ENCODE data around the gene C4orf50. TPM values are rescaled to one million over a fixed set of nuclear protein-coding genes. Genes with fewer than 3 reads are reported as not detected.

Gene C4orf50
- total RNA-seq, 1 donor from 2014 or later = 0.49 TPM

GRCh38 chr4:5888222-5889001, 129.8 kb downstream of the C4orf50 start:
- peaks cover 16% of the 10 kb centered on the region for H3K27me3 ChIP-seq
- peak overlapping the region; percentile 48 for H3K4me3 ChIP-seq
- peaks cover 33% of the 10 kb centered on the region for H3K4me1 ChIP-seq
- H3K9me3 ChIP-seq = no peaks in the 10 kb centered on the region
- no peak for DNase-seq (ENCODE audit: extremely low spot score in 2 of 2)
- intact Hi-C loops (cut with DNase I) = no loop called here
- no peak overlapping the region for H3K27ac ChIP-seq
- no peaks in the 10 kb centered on the region for H3K36me3 ChIP-seq
- TF ChIP-seq POLR2AphosphoS5 (IDR thresholded peaks at IDR 0.05; ENCODE audit: insufficient read depth in 1 of 2, low read depth in 1 of 2) (no peak), CTCF (IDR thresholded peaks at IDR 0.05) (no peak), POLR2A (IDR thresholded peaks at IDR 0.05) (no peak)

- no peaks in the 10 kb centered on the region for H3K36me3 ChIP-seq
- H3K27me3 ChIP-seq = peaks cover 16% of the 10 kb centered on the region
- intact Hi-C loops (cut with DNase I) = no loop called here
- H3K9me3 ChIP-seq = no peaks in the 10 kb centered on the region
- peak overlapping the region; percentile 48 for H3K4me3 ChIP-seq
- H3K27ac ChIP-seq = no peak overlapping the region
- no peak for DNase-seq (ENCODE audit: extremely low spot score in 2 of 2)
- TF ChIP-seq POLR2AphosphoS5 (IDR thresholded peaks at IDR 0.05; ENCODE audit: insufficient read depth in 1 of 2, low read depth in 1 of 2) = no peak
- peaks cover 33% of the 10 kb centered on the region for H3K4me1 ChIP-seq
These were observed 130.6 kb downstream of the C4orf50 start for GRCh38 chr4:5887361-5888221.

GRCh38 chr4:5887011-5887360, 131.2 kb downstream of the C4orf50 start:
- H3K9me3 ChIP-seq = no peaks in the 10 kb centered on the region
- TF ChIP-seq POLR2A (IDR thresholded peaks at IDR 0.05) (no peak), POLR2AphosphoS5 (IDR thresholded peaks at IDR 0.05; ENCODE audit: insufficient read depth in 1 of 2, low read depth in 1 of 2) (no peak), CTCF (IDR thresholded peaks at IDR 0.05) (no peak)
- H3K4me3 ChIP-seq = peak overlapping the region; percentile 48
- intact Hi-C loops (cut with DNase I) = no loop called here
- H3K4me1 ChIP-seq = peaks cover 33% of the 10 kb centered on the region
- no peaks in the 10 kb centered on the region for H3K36me3 ChIP-seq
- no peak for DNase-seq (ENCODE audit: extremely low spot score in 2 of 2)
- no peak overlapping the region for H3K27ac ChIP-seq
- peaks cover 13% of the 10 kb centered on the region for H3K27me3 ChIP-seq

GRCh38 chr4:5885733-5886132, 132.5 kb downstream of the C4orf50 start:
- intact Hi-C loops (cut with DNase I) = no loop called here
- H3K9me3 ChIP-seq = no peaks in the 10 kb centered on the region
- DNase-seq (ENCODE audit: extremely low spot score in 2 of 2) = no peak
- TF ChIP-seq CTCF (IDR thresholded peaks at IDR 0.05) (no peak), POLR2AphosphoS5 (IDR thresholded peaks at IDR 0.05; ENCODE audit: insufficient read depth in 1 of 2, low read depth in 1 of 2) (no peak), POLR2A (IDR thresholded peaks at IDR 0.05) (no peak)
- H3K36me3 ChIP-seq = no peaks in the 10 kb centered on the region
- H3K4me1 ChIP-seq = peaks cover 32% of the 10 kb centered on the region
- H3K27me3 ChIP-seq = peaks cover 8% of the 10 kb centered on the region
- H3K4me3 ChIP-seq = no peak overlapping the region
- H3K27ac ChIP-seq = no peak overlapping the region

GRCh38 chr4:5884796-5885195, 133.4 kb downstream of the C4orf50 start:
- Histone ChIP-seq H3K4me1 (peaks cover 23% of the 10 kb centered on the region), H3K9me3 (no peaks in the 10 kb centered on the region), H3K27me3 (no peaks in the 10 kb centered on the region), H3K27ac (no peak overlapping the region), H3K4me3 (no peak overlapping the region), H3K36me3 (no peaks in the 10 kb centered on the region)
- DNase-seq (ENCODE audit: extremely low spot score in 2 of 2) = no peak
- intact Hi-C loops (cut with DNase I) = no loop called here
- TF ChIP-seq POLR2A (IDR thresholded peaks at IDR 0.05) = no peak

GRCh38 chr4:5883916-5884315, 134.3 kb downstream of the C4orf50 start:
- peaks cover 23% of the 10 kb centered on the region for H3K4me1 ChIP-seq
- TF ChIP-seq CTCF (IDR thresholded peaks at IDR 0.05) (no peak), POLR2AphosphoS5 (IDR thresholded peaks at IDR 0.05; ENCODE audit: insufficient read depth in 1 of 2, low read depth in 1 of 2) (no peak), POLR2A (IDR thresholded peaks at IDR 0.05) (no peak)
- no peak overlapping the region for H3K4me3 ChIP-seq
- H3K27ac ChIP-seq = no peak overlapping the region
- no peaks in the 10 kb centered on the region for H3K9me3 ChIP-seq
- intact Hi-C loops (cut with DNase I) = no loop called here
- H3K36me3 ChIP-seq = no peaks in the 10 kb centered on the region
- DNase-seq (ENCODE audit: extremely low spot score in 2 of 2) = no peak
- H3K27me3 ChIP-seq = no peaks in the 10 kb centered on the region

Measured in vagina (tissue), 2 donors.